Prostate gland (tissue), 1 donor: ENCODE results near the gene LEUTX.

Source experiments
- POLR2A ChIP-seq: fragments of 450-650 bp; IDR thresholded peaks from one replicate; pipeline ENCODE4 v1.6.1; 2016; ENCODE audit warnings: antibody characterized with exemption, mild to moderate bottlenecking
- POLR2AphosphoS5 ChIP-seq: sonication (generic); formaldehyde crosslinking; IDR thresholded peaks from one replicate; pipeline ENCODE4 v1.6.1; 2017; ENCODE audit warnings: antibody characterized with exemption

GRCh38 chr19:39811064-39811463 is 32.4 kb downstream of the LEUTX start:
- TF ChIP-seq POLR2A (no peak), POLR2AphosphoS5 (no peak)
